ENCODE measurements around the gene RPL32. TPM values are rescaled to one million over a fixed set of nuclear protein-coding genes. Genes with fewer than 3 reads are reported as not detected.

The RPL32 gene
- total and polyA plus RNA-seq, 9 of the 15 experiments (the other 6 are each of a cell fraction or from before 2014, with no cell fraction given), result 2,738 to 6,200 (median 4,286) TPM

DNA sequence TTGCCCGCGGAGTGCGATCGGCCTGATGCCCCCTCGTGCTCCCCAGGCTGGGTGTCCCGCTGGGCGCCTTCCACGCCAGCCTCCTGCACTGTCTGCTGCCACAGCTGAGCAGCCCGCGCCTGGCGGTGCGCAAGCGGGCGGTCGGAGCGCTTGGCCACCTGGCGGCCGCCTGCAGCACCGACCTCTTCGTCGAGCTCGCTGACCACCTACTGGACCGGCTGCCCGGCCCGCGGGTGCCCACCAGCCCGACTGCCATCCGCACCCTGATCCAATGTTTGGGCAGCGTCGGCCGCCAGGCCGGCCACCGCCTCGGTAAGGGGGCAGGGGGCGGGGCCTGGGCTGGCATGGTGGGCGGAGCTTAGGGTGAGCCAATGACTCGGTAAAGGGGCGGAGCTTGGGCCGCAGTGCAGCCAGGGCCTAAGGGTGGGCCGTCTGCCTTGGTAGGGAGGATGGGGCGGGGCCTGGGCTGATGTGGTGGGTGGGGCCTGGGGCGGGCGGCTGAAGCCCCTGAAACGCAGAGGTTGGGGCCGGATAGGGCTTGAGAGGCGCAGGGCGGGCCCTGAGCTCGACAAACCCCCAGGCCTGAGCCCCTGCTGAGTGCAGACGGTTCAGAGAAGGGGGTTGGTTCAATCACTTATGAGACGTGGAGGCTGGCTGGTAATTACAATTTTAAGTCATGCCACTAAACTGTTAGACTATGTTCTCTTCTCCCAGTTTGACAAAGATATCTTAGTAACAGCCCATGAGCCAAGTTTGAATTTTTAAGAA lies 31.2 kb downstream of the RPL32 start (continued):
- TF ChIP-seq SRSF3 (IDR thresholded peaks at IDR 0.05; ENCODE audit: insufficient read depth, low read length) (no peak), YBX1 (IDR thresholded peaks at IDR 0.05) (no peak), JUNB (CRISPR knock-in tag; conservative IDR thresholded peaks at IDR 0.05) (no peak), ZNF41 (CRISPR knock-in tag; conservative IDR thresholded peaks at IDR 0.05) (no peak), ZNF431 (CRISPR knock-in tag; IDR thresholded peaks at IDR 0.05) (peak; percentile 78), STAT5B (CRISPR knock-in tag; IDR thresholded peaks at IDR 0.05) (no peak), GATA2 (CRISPR knock-in tag; IDR thresholded peaks at IDR 0.05) (0 out of 2 replicates have a peak, but pooled peaks have one; percentile 12), POLR2B (IDR thresholded peaks at IDR 0.05; ENCODE audit: low read depth, partially characterized antibody) (no peak), PHF20 (IDR thresholded peaks at IDR 0.05; ENCODE audit: partially characterized antibody) (peak; percentile 76), CCNT2 (IDR thresholded peaks at IDR 0.05; ENCODE audit: borderline replicate concordance, extremely low read depth, insufficient read length, low read depth, low read length) (peak; percentile 72), NFIC (IDR thresholded peaks at IDR 0.05) (no peak), FIP1L1 (IDR thresholded peaks at IDR 0.05; ENCODE audit: low read depth, low read length, poor library complexity, severe bottlenecking) (peak; percentile 84), HDGF (IDR thresholded peaks at IDR 0.05) (0 out of 2 replicates have a peak, but pooled peaks have one; percentile 31)
- TF ChIP-seq, protein P1, sequence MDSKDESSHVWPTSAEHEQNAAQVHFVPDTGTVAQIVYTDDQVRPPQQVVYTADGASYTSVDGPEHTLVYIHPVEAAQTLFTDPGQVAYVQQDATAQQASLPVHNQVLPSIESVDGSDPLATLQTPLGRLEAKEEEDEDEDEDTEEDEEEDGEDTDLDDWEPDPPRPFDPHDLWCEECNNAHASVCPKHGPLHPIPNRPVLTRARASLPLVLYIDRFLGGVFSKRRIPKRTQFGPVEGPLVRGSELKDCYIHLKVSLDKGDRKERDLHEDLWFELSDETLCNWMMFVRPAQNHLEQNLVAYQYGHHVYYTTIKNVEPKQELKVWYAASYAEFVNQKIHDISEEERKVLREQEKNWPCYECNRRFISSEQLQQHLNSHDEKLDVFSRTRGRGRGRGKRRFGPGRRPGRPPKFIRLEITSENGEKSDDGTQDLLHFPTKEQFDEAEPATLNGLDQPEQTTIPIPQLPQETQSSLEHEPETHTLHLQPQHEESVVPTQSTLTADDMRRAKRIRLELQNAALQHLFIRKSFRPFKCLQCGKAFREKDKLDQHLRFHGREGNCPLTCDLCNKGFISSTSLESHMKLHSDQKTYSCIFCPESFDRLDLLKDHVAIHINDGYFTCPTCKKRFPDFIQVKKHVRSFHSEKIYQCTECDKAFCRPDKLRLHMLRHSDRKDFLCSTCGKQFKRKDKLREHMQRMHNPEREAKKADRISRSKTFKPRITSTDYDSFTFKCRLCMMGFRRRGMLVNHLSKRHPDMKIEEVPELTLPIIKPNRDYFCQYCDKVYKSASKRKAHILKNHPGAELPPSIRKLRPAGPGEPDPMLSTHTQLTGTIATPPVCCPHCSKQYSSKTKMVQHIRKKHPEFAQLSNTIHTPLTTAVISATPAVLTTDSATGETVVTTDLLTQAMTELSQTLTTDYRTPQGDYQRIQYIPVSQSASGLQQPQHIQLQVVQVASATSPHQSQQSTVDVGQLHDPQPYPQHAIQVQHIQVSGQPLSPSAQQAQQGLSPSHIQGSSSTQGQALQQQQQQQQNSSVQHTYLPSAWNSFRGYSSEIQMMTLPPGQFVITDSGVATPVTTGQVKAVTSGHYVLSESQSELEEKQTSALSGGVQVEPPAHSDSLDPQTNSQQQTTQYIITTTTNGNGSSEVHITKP (IDR thresholded peaks at IDR 0.05; ENCODE audit: partially characterized antibody), result no peak
- TF ChIP-seq, protein P2, sequence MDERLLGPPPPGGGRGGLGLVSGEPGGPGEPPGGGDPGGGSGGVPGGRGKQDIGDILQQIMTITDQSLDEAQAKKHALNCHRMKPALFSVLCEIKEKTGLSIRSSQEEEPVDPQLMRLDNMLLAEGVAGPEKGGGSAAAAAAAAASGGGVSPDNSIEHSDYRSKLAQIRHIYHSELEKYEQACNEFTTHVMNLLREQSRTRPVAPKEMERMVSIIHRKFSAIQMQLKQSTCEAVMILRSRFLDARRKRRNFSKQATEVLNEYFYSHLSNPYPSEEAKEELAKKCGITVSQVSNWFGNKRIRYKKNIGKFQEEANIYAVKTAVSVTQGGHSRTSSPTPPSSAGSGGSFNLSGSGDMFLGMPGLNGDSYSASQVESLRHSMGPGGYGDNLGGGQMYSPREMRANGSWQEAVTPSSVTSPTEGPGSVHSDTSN (CRISPR knock-in tag; IDR thresholded peaks at IDR 0.05; ENCODE audit: low read depth), result no peak
- TF ChIP-seq, protein P2 (tag; conservative IDR thresholded peaks at IDR 0.05; ENCODE audit: low read depth), result no peak
- TF ChIP-seq, protein P3, sequence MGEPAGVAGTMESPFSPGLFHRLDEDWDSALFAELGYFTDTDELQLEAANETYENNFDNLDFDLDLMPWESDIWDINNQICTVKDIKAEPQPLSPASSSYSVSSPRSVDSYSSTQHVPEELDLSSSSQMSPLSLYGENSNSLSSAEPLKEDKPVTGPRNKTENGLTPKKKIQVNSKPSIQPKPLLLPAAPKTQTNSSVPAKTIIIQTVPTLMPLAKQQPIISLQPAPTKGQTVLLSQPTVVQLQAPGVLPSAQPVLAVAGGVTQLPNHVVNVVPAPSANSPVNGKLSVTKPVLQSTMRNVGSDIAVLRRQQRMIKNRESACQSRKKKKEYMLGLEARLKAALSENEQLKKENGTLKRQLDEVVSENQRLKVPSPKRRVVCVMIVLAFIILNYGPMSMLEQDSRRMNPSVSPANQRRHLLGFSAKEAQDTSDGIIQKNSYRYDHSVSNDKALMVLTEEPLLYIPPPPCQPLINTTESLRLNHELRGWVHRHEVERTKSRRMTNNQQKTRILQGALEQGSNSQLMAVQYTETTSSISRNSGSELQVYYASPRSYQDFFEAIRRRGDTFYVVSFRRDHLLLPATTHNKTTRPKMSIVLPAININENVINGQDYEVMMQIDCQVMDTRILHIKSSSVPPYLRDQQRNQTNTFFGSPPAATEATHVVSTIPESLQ (CRISPR knock-in tag; IDR thresholded peaks at IDR 0.05), result 0 out of 2 replicates have a peak, but pooled peaks have one; percentile 23
